ENCODE measurements around the gene C22orf39.

The C22orf39 gene

DNA sequence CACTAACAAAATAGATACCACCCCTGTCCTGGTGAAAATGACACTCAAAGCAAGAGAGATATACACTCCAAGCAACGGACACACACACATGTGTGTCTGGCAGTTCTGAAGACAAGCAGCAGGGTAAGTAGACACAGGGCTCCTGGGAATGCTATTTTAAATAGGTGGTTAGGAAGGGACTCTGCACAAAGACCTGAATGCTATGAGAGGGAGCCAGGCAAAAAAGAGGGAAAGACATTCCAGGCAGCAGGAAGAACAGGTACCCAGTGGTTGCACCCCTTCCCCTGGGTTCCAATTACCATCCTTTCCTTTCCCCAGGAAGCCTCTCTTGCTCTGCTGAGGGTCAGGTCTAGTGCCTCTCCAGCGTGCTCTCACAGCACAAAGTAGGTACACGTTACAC lies 28.5 kb upstream of the C22orf39 start:
- DNase-seq: no peak

DNA sequence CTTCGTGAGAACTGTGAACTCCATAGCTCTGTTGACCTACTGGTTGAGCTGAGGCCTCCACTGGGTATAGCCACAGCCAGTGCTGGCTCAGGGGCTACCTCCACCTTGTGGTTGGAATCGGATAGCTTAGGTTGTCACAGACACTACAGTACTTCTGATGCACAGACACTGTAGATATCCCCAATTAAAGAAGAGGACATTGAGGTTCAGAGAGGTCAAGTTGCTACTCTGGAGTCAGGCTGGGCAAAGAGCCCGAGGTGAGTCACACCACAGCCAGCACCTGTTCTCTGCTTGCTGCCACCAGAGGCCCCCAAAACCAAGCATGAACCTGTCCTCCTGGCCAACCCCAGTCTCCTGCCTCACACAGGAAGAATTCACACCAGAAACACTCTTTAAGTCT lies 26.1 kb upstream of the C22orf39 start:
- no peak for DNase-seq

DNA sequence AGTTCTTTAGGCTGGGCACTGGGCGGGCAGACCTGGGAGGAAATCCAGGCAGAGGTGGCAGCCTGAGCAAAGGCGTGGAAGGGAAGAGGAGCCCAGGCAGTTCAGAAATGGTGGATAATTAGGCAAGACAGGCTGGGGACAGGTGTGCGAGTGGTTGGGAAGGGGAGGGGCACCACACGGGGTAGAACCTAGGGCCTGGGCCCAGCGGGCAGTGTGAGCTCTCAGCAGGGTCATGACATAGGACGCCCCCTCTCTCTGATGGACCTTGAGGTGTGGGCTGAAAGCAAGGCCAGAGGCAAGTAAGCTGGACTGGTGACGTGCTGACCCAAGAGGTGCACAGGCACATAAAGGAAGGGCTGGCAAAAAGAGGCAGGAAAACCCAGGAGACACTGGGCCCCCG lies 24.7 kb upstream of the C22orf39 start:
- no peak for DNase-seq

DNA sequence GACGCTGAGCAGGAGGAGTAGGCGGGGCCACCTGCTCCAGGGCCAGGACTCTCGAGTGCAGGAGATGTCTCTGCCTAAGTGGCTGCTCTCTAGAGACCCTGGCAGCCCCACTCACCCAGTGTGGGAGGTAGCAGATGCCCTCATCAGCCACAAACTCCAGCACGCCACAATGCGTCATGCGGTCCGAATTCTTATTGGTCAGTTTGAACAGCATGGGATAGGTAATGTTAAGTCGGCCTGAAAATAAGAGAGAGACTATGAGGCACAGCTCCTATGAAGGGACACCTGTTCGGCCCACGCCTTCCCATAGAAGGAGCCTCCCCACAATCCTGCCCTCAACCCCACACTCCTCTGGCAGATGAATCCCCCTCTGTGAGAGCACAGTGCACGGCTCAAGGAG lies 24.1 kb upstream of the C22orf39 start:
- DNase-seq: no peak

DNA sequence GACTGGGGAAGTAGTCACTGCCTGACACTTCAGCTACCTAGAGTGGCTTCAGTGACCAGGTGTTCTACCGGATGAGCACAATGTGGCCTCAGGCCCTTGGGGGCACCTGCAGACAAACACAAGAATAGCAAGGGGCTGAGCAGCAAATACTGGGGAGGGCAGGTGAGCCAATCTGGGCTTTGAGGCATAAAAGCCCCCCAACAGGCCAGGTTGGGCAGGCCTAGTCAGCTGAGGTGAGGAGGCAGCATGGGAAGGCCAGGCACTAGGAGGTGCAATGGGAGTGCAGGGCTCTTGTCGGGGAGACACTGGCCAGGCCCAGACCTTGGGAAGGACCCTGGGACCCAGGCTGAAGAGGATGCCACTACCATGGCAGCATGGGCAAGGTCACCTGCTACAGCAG lies 22.5 kb upstream of the C22orf39 start:
- DNase-seq: no peak

DNA sequence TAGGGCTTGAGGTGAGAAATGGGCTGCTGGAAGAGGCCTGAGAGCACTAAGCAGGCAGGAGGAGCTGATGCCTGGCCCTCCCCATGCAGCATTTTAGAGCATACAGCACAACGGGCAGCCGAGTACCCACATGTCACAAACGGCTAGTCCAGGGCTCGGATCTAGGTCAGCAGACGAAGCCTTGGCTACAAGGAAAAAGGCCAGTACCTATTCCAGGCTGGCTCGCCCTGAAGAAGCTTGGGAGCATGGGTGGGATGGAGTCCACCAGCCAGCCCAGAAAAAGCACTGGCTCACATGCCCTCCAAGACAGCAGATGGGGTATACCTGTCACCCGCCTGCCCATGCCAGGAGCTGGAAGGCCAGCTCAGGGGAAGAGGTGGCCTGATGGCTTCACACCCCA lies 21.9 kb upstream of the C22orf39 start:
- DNase-seq: no peak

DNA sequence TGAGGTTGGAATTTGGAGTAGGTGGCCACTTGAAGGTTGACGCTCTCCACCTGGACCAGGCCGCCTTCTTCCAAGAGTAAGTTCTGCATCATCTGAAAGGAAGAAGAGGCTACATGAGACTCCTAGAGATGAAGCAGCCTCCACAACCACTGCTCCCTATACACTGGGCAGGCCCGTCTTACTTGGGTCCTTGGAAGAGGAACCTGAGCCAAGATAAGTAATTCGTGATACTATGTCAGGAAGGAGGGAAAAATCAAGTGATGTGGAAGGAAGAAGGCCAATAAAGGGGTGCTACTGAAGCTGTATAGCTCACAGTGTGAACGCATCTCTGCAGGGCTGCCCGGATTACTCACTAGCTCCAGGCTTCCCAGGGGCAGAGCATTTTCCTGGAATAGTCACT lies 20.4 kb upstream of the C22orf39 start:
- no peak for DNase-seq

DNA sequence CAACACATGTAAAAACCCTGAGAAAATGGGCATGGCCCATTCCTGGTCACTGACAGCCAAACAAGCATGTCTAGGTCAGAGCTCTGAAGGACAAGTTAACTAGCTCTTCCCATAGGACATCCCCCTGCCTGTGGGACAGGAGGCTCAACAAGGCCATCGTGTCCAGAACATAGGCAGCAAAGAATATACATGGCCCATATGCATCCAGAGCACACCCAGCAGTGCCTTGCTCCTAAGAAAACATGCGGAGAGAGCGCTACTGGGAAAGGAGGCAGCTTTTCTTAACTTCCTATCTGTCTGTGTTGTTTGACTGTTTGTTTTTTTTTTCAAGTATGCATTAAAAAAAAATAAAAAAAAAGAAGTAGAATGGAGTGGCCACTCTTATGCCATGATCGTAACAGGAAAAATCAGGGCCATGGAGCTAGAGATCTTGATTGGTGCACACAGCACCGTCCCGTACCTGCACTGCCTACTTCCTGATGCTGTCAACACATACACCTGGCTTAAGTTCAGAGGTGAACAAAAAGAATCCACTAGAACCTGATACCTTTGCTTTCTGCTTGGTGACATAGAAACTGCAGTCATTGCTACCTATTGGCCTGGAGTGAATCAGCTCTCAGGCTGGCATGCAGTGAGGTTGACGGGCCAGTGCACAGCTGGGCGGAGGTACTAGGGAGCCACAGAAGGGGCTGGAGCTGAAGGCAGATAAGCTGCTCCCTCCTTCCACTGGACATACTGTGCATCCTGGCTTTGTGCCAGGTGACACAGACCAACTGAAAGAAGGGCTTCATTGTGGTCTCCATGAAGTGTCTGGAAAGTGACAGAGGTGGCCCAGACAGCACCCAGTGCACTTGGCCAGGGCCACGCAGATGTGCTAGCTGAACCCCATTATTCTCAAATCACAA lies 19.6 kb upstream of the C22orf39 start:
- no peak for DNase-seq

DNA sequence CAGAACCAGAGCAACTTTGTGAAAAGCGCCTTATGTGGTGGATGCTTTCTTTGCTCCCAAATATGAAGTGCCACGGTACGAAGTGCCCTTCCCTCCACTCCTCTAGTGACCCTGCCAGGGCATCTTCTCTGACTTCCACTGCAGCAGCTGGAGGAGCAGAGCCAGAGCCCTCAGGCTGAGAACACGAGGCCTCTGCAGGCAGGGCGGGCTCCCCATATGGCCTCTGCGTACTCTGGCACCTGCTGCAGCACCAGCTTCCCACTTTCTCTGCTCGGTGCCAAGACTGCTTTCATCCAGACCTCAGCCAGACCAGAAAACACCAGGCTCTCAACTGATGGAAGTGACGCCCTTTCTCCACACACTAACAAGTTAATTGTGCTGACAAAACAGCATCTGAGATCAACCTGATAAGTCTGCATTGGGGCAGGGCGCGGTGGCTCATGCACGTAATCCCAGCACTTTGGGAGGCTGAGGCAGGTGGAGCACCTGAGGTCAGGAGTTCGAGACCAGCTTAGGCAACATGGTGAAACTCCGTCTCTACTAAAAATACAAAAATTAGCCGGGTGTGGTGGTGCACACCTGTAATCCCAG lies 18.7 kb upstream of the C22orf39 start:
- DNase-seq: no peak

DNA sequence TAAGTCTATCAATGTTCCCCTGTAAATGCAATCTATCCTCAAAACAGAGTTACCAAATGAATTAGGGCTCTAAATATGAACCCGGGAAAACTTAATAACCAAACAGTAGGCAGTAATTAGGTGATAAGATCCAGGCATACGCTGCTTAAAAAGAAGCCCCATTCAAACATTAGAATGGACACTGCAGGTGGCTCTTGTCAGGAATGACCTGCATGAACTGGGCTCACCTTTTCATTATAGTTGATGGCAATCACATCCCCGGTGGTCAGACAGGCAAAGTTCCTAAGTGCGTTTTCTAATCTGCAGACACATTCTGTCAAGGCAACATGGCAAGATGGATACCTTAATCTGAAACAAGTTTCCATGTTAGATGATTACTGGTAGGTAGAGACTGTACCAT lies 17.5 kb upstream of the C22orf39 start:
- DNase-seq: no peak

DNA sequence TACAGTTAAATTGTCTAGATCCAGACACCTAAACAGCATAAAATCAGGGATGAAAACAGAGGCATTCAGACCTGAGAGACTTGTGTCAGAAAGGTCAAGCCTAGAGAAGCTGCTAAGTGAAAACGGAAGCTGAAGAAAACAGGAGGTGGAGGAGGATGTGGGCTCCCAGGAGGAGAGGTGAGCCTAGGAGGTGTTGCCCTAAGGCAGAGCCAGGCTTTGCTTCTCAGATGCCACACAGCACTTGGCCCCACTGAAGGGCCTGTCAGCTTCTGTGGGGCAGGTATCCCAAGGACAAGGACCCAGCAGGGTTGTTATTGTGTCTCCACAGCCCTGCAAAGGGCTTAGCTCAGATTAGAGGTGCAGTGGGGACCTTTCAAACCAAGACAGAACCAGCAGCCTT lies 17.0 kb upstream of the C22orf39 start:
- no peak for DNase-seq

DNA sequence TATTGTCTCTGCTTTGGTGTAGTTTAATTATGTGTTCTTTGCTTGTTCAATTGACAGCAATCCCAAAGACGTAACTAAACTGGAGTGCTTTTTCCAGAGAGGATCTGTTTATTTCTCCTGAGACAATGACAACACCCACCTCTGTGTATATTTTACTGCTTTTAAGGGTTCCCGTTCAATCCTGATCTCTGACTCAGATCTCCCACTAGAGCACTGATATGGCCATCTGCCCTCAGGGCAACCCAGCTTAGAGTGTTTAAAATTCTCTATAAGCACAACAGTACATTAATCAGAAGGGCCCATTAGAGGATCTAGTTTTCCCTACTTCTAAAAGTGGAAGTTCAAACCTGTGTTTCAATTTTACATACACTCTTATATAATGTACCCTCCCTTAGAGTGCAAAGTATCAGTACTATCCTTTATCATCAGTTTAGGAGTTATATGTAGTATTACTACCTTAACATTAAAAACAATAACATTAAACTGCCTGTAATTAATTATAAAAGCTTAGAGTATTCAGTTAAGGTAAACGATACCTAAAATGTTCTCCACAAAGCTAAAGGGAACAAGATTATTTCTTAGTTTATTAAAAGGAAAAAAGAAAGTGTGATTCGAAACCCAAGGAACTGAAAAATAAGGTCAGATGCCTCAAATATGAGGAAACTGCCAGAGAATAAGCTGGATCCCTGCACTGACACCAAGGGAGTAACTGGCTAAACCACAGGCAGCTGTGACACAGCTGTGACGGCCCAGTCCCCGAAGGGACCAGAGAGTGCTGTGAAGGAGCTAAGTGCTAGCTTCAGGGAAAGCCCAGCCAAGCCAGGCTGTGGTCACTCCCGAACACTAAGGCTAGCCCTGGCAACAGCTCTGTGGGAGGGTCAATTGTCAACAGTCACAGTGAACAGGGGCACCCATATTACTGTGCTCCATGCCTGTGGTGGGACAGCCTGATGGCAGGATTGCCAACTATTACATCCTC lies 16.3 kb upstream of the C22orf39 start:
- no peak for DNase-seq

DNA sequence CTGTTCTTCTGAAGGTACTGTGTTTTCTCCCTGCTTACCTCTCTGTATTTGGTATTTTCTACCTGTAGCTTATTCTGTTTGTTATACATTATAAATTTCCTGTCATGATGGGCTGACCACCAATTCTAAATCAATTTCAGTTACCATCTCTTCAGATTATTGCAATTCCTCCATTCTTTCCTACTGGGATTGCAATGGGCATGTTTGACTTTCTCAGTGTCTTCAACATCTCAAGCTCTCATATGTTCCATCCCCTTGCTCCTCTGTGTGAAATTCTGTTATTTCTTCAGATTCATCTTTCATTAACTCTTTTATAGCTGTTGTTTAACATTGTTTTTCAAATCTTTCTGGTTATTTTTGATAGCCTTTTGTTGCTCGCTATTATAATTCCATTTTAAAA lies 15.5 kb upstream of the C22orf39 start:
- no peak for DNase-seq

DNA sequence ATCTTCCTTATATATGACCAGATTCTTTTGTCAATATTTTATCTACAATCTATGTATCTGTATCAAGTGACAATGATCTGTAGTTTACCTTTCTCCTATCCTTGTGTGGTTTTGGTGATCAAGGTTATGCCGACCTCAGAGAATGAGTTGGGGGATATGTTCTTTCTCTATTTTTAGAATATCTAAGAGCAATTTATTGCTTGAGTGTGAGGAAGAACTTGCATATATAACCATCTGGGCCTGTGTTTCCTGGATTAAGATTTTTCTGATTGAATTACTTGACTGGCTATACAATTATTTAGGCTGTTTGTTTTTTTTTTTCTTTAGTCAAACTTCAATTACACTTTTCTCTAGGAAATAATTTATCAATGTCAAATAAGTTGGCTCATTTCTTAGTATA lies 14.0 kb upstream of the C22orf39 start:
- no peak for DNase-seq

DNA sequence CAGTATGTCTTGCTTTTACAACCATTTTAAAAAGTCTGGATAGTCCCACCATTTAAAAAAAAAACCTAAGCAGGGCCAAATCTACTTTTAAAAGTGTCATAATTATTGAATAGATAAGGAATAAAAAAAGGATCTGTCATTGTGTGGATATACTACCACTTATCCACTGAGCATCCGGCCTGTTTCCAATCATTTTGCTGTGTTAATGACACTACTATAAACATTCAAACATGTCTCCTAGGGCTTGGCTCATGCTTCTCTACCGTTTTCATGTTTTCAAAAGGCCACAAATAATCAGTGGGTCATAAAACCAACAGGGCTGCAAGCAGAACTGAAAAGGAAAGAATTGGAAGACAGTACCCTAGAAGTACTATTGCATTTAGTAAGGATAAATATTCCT lies 12.5 kb upstream of the C22orf39 start:
- DNase-seq: no peak

DNA sequence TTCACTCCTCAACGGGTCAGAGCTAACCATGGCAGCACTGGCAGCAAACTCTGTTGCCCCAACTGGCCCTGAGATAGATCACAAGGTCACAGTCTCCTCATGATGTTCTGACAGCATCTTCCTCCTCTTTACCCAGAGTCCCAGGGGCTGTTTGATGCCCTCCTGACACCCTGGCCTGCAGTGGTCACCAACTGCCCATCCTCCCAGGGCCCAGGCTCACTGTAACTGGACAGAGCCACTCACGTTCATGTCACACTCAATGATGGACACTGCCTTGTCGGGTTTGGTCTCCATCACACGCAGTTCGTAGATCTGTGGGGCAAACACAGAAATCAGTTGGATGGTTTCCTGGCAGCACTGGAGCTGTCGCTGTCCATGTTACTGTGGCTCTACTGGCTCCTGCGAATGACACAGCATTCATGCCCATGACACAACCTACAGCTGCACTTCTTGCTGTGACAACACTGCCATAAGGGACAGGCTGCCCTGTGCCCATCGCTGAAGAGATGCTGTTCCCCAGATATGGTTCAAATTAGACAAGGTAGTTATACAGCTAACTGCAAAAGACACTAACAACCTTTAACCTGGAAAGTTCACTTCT lies 10.4 kb upstream of the C22orf39 start:
- DNase-seq: no peak

DNA sequence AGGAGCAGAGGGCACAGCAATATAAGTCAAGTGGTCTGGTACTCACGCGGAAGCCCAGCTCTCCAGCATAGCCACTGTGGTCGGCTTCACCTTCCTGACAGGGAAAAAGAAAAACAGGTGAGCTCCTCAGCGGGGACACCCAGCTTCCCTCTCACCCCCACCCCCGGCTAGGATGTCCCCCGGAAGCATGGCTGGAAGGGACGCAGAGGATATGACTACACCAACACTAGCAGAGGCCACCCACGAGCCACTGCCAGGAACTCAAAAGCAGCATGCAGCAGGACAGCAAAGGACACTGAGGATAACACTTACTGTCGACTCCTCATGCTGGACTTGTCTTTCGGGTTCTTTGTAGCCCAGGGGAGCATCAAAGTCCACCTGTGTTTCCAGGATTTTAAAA lies 9.0 kb upstream of the C22orf39 start:
- no peak for DNase-seq

DNA sequence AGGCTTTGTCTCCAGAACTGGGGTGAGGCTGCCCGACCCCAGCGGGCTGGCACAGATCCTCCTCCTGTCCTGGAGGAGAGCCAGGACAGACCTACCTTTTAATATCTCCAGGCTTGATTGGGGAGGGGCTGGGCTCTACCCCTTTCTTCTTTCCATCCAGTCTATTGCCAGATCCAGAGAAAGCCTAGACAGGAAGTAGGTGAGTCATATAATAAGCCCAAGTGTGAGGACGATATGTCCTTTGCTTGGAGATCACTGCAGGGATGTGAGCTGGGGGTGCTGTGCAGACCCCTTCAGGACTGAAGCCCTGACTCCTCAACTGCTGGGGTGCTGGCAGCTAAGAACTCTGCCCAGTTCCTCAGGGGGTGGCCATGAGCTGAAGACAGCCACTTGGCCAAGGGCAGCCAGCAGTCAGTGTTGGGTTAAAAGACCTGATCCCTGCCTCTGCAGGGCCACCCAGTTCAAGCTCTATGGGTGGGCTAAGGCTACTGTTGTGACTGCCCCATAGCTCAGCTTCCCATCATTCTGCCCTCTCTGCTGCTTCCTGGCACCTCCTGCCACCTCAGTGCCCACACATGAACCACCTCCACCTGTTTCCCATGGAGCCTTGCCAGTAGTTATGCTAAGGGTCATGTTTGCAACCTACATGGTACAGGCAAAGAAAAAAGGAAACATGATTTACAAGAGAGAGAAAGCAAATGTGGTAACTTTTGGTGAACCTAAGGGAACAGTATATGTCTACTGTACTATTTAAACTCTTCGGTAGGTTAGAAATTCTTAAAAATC lies 8.3 kb upstream of the C22orf39 start:
- no peak for DNase-seq

DNA sequence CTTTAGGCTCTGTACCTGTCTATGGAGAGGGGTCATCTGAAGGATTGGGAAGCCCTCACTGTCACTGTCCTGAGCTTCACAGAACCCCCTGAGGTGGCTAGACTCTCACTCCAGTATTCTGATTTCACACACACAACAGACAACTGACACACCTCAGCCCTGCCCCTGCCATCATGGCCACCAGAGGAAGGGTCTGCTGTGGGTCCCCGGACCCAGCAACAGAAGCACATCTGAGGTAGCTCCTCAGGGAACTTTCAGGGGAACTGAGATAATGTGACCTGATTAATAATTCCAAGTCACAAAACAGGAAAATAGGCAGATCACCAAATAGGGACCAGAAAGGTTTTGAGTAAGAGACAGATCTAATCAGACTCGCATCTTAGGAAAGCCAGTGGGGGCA lies 7.5 kb upstream of the C22orf39 start:
- no peak for DNase-seq

DNA sequence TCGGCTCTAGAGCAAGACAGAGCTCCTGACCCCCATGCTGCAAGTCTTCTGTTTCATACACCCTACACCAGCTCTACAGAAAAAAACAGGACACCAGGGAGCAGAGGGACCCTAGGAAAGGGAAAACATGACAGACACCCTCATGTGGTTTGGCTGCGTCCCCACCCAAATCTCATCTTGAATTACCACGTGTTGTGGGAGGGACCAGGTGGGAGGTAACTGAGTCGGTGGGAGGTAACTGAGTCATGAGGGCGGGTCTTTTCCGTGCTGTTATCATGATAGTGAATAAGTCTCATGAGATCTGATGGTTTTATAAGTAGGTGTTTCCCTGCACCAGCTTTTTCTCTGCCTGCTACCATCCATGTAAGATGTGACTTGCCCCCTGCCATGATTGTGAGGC lies 6.6 kb upstream of the C22orf39 start:
- no peak for DNase-seq

DNA sequence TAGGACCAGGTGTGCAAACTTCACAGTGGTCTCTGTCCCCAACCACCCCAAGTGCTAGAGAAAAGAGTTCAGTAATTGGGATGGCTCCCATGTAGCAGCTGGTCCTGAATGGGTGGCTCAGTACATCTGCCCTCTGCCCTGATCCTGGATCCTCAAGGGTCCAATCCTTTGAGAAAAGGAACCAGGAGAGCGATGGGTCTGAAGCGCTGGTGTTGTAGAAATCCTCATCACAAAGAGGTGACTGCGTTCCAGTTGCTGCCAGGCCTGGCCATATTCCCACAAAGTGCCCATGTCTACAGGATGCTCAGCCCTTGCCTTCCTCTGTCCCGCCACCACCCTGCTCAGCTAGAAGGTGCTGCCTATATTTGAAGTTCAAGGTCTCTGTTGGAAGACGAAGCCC lies 6.2 kb upstream of the C22orf39 start:
- DNase-seq: no peak

DNA sequence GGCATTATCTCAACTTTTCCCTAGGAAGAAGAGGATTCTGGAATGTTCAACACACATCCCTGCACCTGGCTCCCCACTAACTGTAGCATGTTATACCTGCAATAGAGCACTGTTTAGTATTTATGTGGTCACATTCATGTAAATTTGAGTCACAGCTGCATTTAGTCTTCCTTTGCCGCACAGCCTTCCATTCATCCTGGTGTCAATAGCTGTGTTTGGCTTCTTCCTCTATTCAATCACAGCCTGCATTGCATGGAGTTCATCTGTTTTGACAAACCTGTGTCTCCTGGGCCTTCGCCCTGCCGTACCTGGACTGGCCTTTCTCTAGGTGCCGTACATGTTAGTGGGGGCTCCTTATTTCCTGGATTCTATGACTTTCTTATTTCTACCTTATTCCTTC lies 4.1 kb upstream of the C22orf39 start:
- DNase-seq: no peak
